Body of pancreas (tissue), 4 donors: ENCODE data around the gene SLC24A3.

ENCODE experiments used
- POLR2A ChIP-seq, 3 donors: fragments of 450-650 bp; IDR thresholded peaks; one replicate each; pipeline ENCODE4 v1.6.1; 2016; ENCODE audit warnings: antibody characterized with exemption in 3 of 3, mild to moderate bottlenecking in 2 of 3
- TF ChIP-seq, protein P1 (sequence below), 7 experiments: fragments of 450-650 bp in 4 of 7; fragments of 200-600 bp in 3 of 7; sonication (generic) in 3 of 7; IDR thresholded peaks; one replicate each; pipeline ENCODE4 v1.5.1; 2016 to 2019; ENCODE audit warnings: antibody characterized with exemption in 7 of 7

DNA sequence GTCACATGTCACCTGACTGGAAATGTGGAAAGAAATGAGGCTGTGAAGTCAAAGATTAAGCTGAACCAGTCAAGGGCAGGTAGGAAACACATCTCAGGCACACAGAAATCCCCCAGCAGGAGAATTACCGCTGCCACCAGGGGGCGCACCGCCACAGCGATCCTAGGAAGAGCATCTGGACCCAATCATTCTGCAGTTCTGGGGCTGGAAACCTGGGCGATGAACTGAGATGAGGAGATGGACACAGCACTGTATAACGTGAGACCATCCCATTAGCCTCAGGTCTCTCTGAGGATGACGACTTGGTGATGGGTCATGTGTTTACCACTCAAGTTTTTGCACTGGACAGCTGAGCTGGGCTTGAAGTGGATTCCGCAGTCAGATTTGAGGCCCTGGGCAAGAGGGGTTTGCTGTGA is 6.5 kb upstream of the SLC24A3 start:
- TF ChIP-seq, protein P1, sequence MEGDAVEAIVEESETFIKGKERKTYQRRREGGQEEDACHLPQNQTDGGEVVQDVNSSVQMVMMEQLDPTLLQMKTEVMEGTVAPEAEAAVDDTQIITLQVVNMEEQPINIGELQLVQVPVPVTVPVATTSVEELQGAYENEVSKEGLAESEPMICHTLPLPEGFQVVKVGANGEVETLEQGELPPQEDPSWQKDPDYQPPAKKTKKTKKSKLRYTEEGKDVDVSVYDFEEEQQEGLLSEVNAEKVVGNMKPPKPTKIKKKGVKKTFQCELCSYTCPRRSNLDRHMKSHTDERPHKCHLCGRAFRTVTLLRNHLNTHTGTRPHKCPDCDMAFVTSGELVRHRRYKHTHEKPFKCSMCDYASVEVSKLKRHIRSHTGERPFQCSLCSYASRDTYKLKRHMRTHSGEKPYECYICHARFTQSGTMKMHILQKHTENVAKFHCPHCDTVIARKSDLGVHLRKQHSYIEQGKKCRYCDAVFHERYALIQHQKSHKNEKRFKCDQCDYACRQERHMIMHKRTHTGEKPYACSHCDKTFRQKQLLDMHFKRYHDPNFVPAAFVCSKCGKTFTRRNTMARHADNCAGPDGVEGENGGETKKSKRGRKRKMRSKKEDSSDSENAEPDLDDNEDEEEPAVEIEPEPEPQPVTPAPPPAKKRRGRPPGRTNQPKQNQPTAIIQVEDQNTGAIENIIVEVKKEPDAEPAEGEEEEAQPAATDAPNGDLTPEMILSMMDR (IDR thresholded peaks at IDR 0.05): peak; percentile 66 to 84 (median 75)
- TF ChIP-seq POLR2A (IDR thresholded peaks at IDR 0.05): no peak
